H9 (cell line): Measurements from ENCODE around the gene FSTL4. TPM values are rescaled to one million over a fixed set of nuclear protein-coding genes. Genes with fewer than 3 reads are reported as not detected.

ENCODE experiments used
- DNase-seq: peaks from one replicate; pipeline ENCODE4 v3.0.0-alpha.2; 2017
- H2AFZ ChIP-seq: one replicate; pipeline ENCODE4 v1.6.1; 2013; ENCODE audit warnings: mild to moderate bottlenecking, low read length, control low read depth, moderate library complexity
- H2AK5ac ChIP-seq: 2 replicates; pipeline ENCODE4 v1.6.1; 2013; ENCODE audit warnings: low read length, control low read depth, mixed read lengths; ENCODE audit not compliant: insufficient read length
- H2BK120ac ChIP-seq: one replicate; pipeline ENCODE4 v1.6.1; 2013; ENCODE audit warnings: low read depth, mild to moderate bottlenecking, low read length, control low read depth, inconsistent platforms; ENCODE audit not compliant: poor library complexity, severe bottlenecking
- H2BK12ac ChIP-seq: 2 replicates; pipeline ENCODE4 v1.6.1; 2013; ENCODE audit warnings: low read length, control low read depth, mixed read lengths, low read depth; ENCODE audit not compliant: insufficient read length
- H2BK15ac ChIP-seq: 2 replicates; pipeline ENCODE4 v1.6.1; 2013; ENCODE audit warnings: low read depth, low read length, control low read depth
- H2BK20ac ChIP-seq: one replicate; pipeline ENCODE4 v1.6.1; 2013; ENCODE audit warnings: low read depth, mild to moderate bottlenecking, low read length, control low read depth, inconsistent platforms; ENCODE audit not compliant: poor library complexity, severe bottlenecking
- H2BK5ac ChIP-seq: 2 replicates; pipeline ENCODE4 v1.6.1; 2013; ENCODE audit warnings: low read length, control low read depth, mixed read lengths; ENCODE audit not compliant: insufficient read length
- H3K14ac ChIP-seq: 2 replicates; pipeline ENCODE4 v1.6.1; 2013; ENCODE audit warnings: low read length, control low read depth; ENCODE audit not compliant: insufficient read depth
- H3K18ac ChIP-seq: 2 replicates; pipeline ENCODE4 v1.6.1; 2013; ENCODE audit warnings: low read depth, mild to moderate bottlenecking, mixed read lengths, low read length, control low read depth; ENCODE audit not compliant: insufficient read length
- H3K23ac ChIP-seq: 2 replicates; pipeline ENCODE4 v1.6.1; 2013; ENCODE audit warnings: low read length, control low read depth, mixed read lengths, low read depth; ENCODE audit not compliant: insufficient read length
- H3K23me2 ChIP-seq: 2 replicates; pipeline ENCODE4 v1.6.1; 2013; ENCODE audit warnings: low read depth, mild to moderate bottlenecking, mixed read lengths, low read length, control low read depth; ENCODE audit not compliant: insufficient read length, poor library complexity, severe bottlenecking
- H3K27ac ChIP-seq: 2 replicates; pipeline ENCODE4 v1.5.1; 2013; ENCODE audit warnings: low read length, control low read depth, mixed read lengths, low read depth; ENCODE audit not compliant: insufficient read length
- H3K27me3 ChIP-seq: 2 replicates; pipeline ENCODE4 v1.6.1; 2013; ENCODE audit warnings: low read length, control low read depth, inconsistent platforms; ENCODE audit not compliant: insufficient read depth
- H3K4ac ChIP-seq: 2 replicates; pipeline ENCODE4 v1.6.1; 2013; ENCODE audit warnings: low read depth, mild to moderate bottlenecking, control low read depth, inconsistent platforms, low read length, moderate library complexity
- H3K4me1 ChIP-seq: 2 replicates; pipeline ENCODE4 v1.6.1; 2013; ENCODE audit warnings: low read length, control low read depth, inconsistent platforms; ENCODE audit not compliant: insufficient read depth
- H3K4me2 ChIP-seq: 2 replicates; pipeline ENCODE4 v1.6.1; 2013; ENCODE audit warnings: low read length, control low read depth, mixed read lengths; ENCODE audit not compliant: insufficient read length, insufficient read depth
- H3K56ac ChIP-seq: 2 replicates; pipeline ENCODE4 v1.6.1; 2013; ENCODE audit warnings: low read depth, mild to moderate bottlenecking, mixed read lengths, low read length, control low read depth; ENCODE audit not compliant: insufficient read length
- H3K79me1 ChIP-seq: 2 replicates; pipeline ENCODE4 v1.6.1; 2013; ENCODE audit warnings: low read depth, mild to moderate bottlenecking, moderate library complexity, low read length, control low read depth, inconsistent platforms; ENCODE audit not compliant: insufficient read depth, poor library complexity, severe bottlenecking
- H3K79me2 ChIP-seq: 2 replicates; pipeline ENCODE4 v1.6.1; 2013; ENCODE audit warnings: low read length, control low read depth, inconsistent platforms; ENCODE audit not compliant: insufficient read depth
- H3K9ac ChIP-seq: 2 replicates; pipeline ENCODE4 v1.6.1; 2013; ENCODE audit warnings: low read length, control low read depth, mixed read lengths; ENCODE audit not compliant: insufficient read length; ENCODE audit errors: extremely low read depth
- H3K9me3 ChIP-seq: one replicate; pipeline ENCODE4 v1.6.1; 2013; ENCODE audit warnings: low read depth, low read length, inconsistent platforms; ENCODE audit not compliant: control insufficient read depth
- H3T11ph ChIP-seq: one replicate; pipeline ENCODE4 v1.6.1; 2013; ENCODE audit warnings: mild to moderate bottlenecking, low read length, control low read depth, inconsistent platforms
- H4K20me1 ChIP-seq: one replicate; pipeline ENCODE4 v1.6.1; 2013; ENCODE audit not compliant: control insufficient read depth, insufficient read length, insufficient read depth
- H4K5ac ChIP-seq: 2 replicates; pipeline ENCODE4 v1.6.1; 2013; ENCODE audit warnings: low read depth, mild to moderate bottlenecking, mixed read lengths, low read length, control low read depth; ENCODE audit not compliant: insufficient read length
- H4K8ac ChIP-seq: replicated peaks from 2 replicates; pipeline ENCODE4 v1.6.1; 2013; ENCODE audit warnings: low read length, control low read depth, mixed read lengths, low read depth; ENCODE audit not compliant: insufficient read length
- H4K91ac ChIP-seq: 2 replicates; pipeline ENCODE4 v1.6.1; 2013; ENCODE audit warnings: low read depth, mild to moderate bottlenecking, moderate library complexity, mixed read lengths, low read length, control low read depth; ENCODE audit not compliant: insufficient read length
- H3K27ac Mint-ChIP-seq, 3 experiments: 2 replicates in 2 of 3; 3 replicates in 1 of 3; pipeline ENCODE4 v1.8.0; 2020 to 2021; ENCODE audit warnings: mixed read lengths in 3 of 3, mild to moderate bottlenecking in 1 of 3, moderate library complexity in 1 of 3
- H3K27me3 Mint-ChIP-seq: 2 replicates; pipeline ENCODE4 v1.8.0; 2021; ENCODE audit warnings: low read depth, mild to moderate bottlenecking, moderate library complexity, mixed read lengths
- H3K36me3 Mint-ChIP-seq, 3 experiments: 2 replicates in 2 of 3; 3 replicates in 1 of 3; pipeline ENCODE4 v1.8.0; 2020 to 2021; ENCODE audit warnings: low read depth in 3 of 3, mixed read lengths in 3 of 3; ENCODE audit not compliant: insufficient read depth in 1 of 3
- H3K4me1 Mint-ChIP-seq, 2 experiments: 2 replicates each; pipeline ENCODE4 v1.8.0; 2020; ENCODE audit warnings: mixed read lengths in 2 of 2
- H3K4me3 Mint-ChIP-seq, 2 experiments: 2 replicates in 1 of 2; 3 replicates in 1 of 2; pipeline ENCODE4 v1.8.0; 2020 to 2021; ENCODE audit warnings: mild to moderate bottlenecking in 2 of 2, mixed read lengths in 2 of 2, moderate library complexity in 1 of 2
- H3K9me3 Mint-ChIP-seq, 2 experiments: 2 replicates in 1 of 2; 3 replicates in 1 of 2; pipeline ENCODE4 v1.8.0; 2020; ENCODE audit warnings: mild to moderate bottlenecking in 2 of 2, mixed read lengths in 2 of 2, moderate library complexity in 1 of 2
- WGBS: extraction: QIAGEN DNeasy Blood & Tissue Kit; methylation state at CpG from one replicate; pipeline ENCODE4 v1.1.7; 2013; ENCODE audit warnings: missing lambda C conversion rate, low lambda C conversion rate, mixed read lengths; ENCODE audit not compliant: insufficient read length; ENCODE audit errors: extremely low coverage; 5-methylcytosine and 5-hydroxymethylcytosine counted together
- total RNA-seq: library from RNA; stranded (reverse); gene quantifications from 2 replicates; pipeline ENCODE4 v1.2.1, GENCODE V29; 2021
- TF ChIP-seq, protein P1 (sequence below): fragments of 200-600 bp; sonication (generic); conservative IDR thresholded peaks from 3 replicates; pipeline ENCODE4 v1.8.0; 2021; ENCODE audit warnings: antibody characterized with exemption, mild to moderate bottlenecking

Gene FSTL4
- total RNA-seq, 1 experiment from 2014 or later, result 5.7 TPM

DNA sequence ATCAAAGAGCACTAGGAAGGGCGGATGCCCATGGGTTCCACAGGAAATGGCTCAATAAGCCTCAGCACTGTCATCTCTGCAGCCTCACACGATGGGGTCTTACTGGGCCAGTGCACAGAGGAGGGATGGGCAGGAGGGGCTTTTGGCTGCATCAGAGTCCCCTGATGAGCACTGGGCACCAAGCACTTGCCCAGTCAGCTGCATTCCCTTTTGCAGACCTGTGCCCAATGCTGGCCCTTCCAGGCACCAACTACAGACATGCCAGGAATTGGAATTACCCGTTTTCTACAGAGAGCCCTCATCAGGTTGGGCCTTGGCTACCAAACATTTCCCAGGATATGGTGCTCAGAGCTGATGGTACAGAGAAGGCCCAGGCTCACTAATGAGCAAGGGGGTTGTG lies 378.1 kb downstream of the FSTL4 start:
- no peak overlapping the region for H3K4me2 ChIP-seq
- no peak overlapping the region for H4K91ac ChIP-seq
- H3K79me1 ChIP-seq, result no peaks in the 10 kb centered on the region
- no CpG with 5 or more reads among the region's 3 CpGs for WGBS
- H2BK120ac ChIP-seq, result no peak overlapping the region
- H3K27ac Mint-ChIP-seq, result no peak overlapping the region
- no peak overlapping the region for H2BK5ac ChIP-seq
- H3K27me3 ChIP-seq, result no peaks in the 10 kb centered on the region
- TF ChIP-seq, protein P1, sequence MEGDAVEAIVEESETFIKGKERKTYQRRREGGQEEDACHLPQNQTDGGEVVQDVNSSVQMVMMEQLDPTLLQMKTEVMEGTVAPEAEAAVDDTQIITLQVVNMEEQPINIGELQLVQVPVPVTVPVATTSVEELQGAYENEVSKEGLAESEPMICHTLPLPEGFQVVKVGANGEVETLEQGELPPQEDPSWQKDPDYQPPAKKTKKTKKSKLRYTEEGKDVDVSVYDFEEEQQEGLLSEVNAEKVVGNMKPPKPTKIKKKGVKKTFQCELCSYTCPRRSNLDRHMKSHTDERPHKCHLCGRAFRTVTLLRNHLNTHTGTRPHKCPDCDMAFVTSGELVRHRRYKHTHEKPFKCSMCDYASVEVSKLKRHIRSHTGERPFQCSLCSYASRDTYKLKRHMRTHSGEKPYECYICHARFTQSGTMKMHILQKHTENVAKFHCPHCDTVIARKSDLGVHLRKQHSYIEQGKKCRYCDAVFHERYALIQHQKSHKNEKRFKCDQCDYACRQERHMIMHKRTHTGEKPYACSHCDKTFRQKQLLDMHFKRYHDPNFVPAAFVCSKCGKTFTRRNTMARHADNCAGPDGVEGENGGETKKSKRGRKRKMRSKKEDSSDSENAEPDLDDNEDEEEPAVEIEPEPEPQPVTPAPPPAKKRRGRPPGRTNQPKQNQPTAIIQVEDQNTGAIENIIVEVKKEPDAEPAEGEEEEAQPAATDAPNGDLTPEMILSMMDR, result no peak
- DNase-seq, result no peak
- no peak overlapping the region for H3K23ac ChIP-seq
- H3K27me3 Mint-ChIP-seq, result no peaks in the 10 kb centered on the region
- no peak overlapping the region for H3K18ac ChIP-seq
- H3K36me3 Mint-ChIP-seq, result no peaks in the 10 kb centered on the region
- H3K56ac ChIP-seq, result no peak overlapping the region
- H2BK12ac ChIP-seq, result no peak overlapping the region
- H3K9me3 ChIP-seq, result no peaks in the 10 kb centered on the region
- no peaks in the 10 kb centered on the region for H4K20me1 ChIP-seq
- no peak overlapping the region for H3K4ac ChIP-seq
- H3K9ac ChIP-seq, result no peak overlapping the region
- H2AFZ ChIP-seq, result no peak overlapping the region
- no peaks in the 10 kb centered on the region for H3K23me2 ChIP-seq
- no peak overlapping the region for H3K4me3 Mint-ChIP-seq
- no peak overlapping the region for H3T11ph ChIP-seq
- H2BK20ac ChIP-seq, result no peak overlapping the region
- H3K14ac ChIP-seq, result no peak overlapping the region
- peaks cover 5 to 8% of the 10 kb centered on the region in 2 experiments for H3K4me1 Mint-ChIP-seq
- H2BK15ac ChIP-seq, result no peak overlapping the region
- no peaks in the 10 kb centered on the region; a peak in 1 of 5 replicates for H3K9me3 Mint-ChIP-seq
- H3K4me1 ChIP-seq, result no peaks in the 10 kb centered on the region
- H2AK5ac ChIP-seq, result no peak overlapping the region
- no peak overlapping the region for H4K5ac ChIP-seq
- no peaks in the 10 kb centered on the region for H3K79me2 ChIP-seq
- no peak overlapping the region for H3K27ac ChIP-seq
- H4K8ac ChIP-seq, result no peak overlapping the region
